ENCODE measurements around the gene CSH1.
A peak's percentile ranks its signal among the peaks of the same experiment; 100 is the strongest.
"Not testable (repeated sequence)": the region's sequence is repeated elsewhere in the genome, so short reads cannot be mapped to it uniquely, and the experiment has no call there.

The CSH1 gene

GRCh38 chr17:63896524-63897354 is at the start of gene CSH1:
Gene CSH1 (minus strand): TSS chr17:63896574. CDS start chr17:63896511, 63 bp downstream.
- not testable (repeated sequence) for DNase-seq (ENCODE audit: low spot score)

- DNase-seq (ENCODE audit: low spot score) = no peak
These were observed 49.5 kb upstream of the CSH1 start for GRCh38 chr17:63945784-63946439.

- DNase-seq (ENCODE audit: low spot score) = no peak
These were observed 48.5 kb upstream of the CSH1 start for GRCh38 chr17:63944736-63945499.

GRCh38 chr17:63943745-63944144 is 47.4 kb upstream of the CSH1 start:
- no peak for DNase-seq (ENCODE audit: low spot score)

- DNase-seq (ENCODE audit: low spot score) = no peak
These were observed 46.1 kb upstream of the CSH1 start for GRCh38 chr17:63942309-63942985.

GRCh38 chr17:63941751-63942150 is 45.4 kb upstream of the CSH1 start:
- no peak for DNase-seq (ENCODE audit: low spot score)

- no peak for DNase-seq (ENCODE audit: low spot score)
These were observed 44.8 kb upstream of the CSH1 start for GRCh38 chr17:63941162-63941561.

GRCh38 chr17:63940584-63940983 is 44.2 kb upstream of the CSH1 start:
- DNase-seq (ENCODE audit: low spot score) = no peak

GRCh38 chr17:63939884-63940283 is 43.5 kb upstream of the CSH1 start:
- no peak for DNase-seq (ENCODE audit: low spot score)

GRCh38 chr17:63939401-63939800 is 43.0 kb upstream of the CSH1 start:
- DNase-seq (ENCODE audit: low spot score) = no peak

- no peak for DNase-seq (ENCODE audit: low spot score)
These were observed 41.5 kb upstream of the CSH1 start for GRCh38 chr17:63937920-63938319.

GRCh38 chr17:63937319-63937718 is 40.9 kb upstream of the CSH1 start:
- no peak for DNase-seq (ENCODE audit: low spot score)

- no peak for DNase-seq (ENCODE audit: low spot score)
These were observed 38.1 kb upstream of the CSH1 start for GRCh38 chr17:63934183-63935112.

- no peak for DNase-seq (ENCODE audit: low spot score)
These were observed 37.2 kb upstream of the CSH1 start for GRCh38 chr17:63933598-63933997.

- no peak for DNase-seq (ENCODE audit: low spot score)
These were observed 36.3 kb upstream of the CSH1 start for GRCh38 chr17:63932721-63933120.

- DNase-seq (ENCODE audit: low spot score) = no peak
These were observed 35.7 kb upstream of the CSH1 start, which contains the start of gene CD79B for GRCh38 chr17:63931981-63932561. Gene CD79B (minus strand): TSS chr17:63932331. CDS start chr17:63932261, 70 bp downstream.

- peak; percentile 55 for DNase-seq (ENCODE audit: low spot score)
These were observed 34.7 kb upstream of the CSH1 start for GRCh38 chr17:63930951-63931575.

GRCh38 chr17:63929860-63930766 is 33.7 kb upstream of the CSH1 start:
- no peak for DNase-seq (ENCODE audit: low spot score)

Measured in AG20443 (cell line).